Iris pigment epithelial cell (primary cell): ENCODE data around the gene TAF1D.
"Not testable (repeated sequence)": the region's sequence is repeated elsewhere in the genome, so short reads cannot be mapped to it uniquely, and the experiment has no call there.

Experiments used
- DNase-seq: peaks from one replicate; pipeline ENCODE4 v3.0.0-alpha.2; 2011; ENCODE audit warnings: low read depth

TAF1D gene

GRCh38 chr11:93741094-93741881, at the start of gene TAF1D, which contains the start of gene C11orf54:
Gene TAF1D (minus strand): TSS chr11:93741495. CDS start chr11:93739304, 2,191 bp downstream.
Gene C11orf54 (plus strand): TSS chr11:93741672. CDS start chr11:93747394, 5,722 bp downstream.
- DNase-seq, result peak; percentile 98

GRCh38 chr11:93784935-93785360, 43.7 kb upstream of the TAF1D start:
- DNase-seq, result peak; percentile 16

GRCh38 chr11:93784145-93784934, 43.0 kb upstream of the TAF1D start, which contains the start of gene MED17:
Gene MED17 (plus strand): TSS chr11:93784282. CDS start chr11:93784514, 232 bp downstream.
- DNase-seq, result peak; percentile 95

- no peak for DNase-seq
These were observed 42.5 kb upstream of the TAF1D start for GRCh38 chr11:93783765-93784144.

- no peak for DNase-seq
These were observed 42.1 kb upstream of the TAF1D start for GRCh38 chr11:93783362-93783761.

GRCh38 chr11:93775289-93775688, 34.0 kb upstream of the TAF1D start:
- DNase-seq, result peak; percentile 13

GRCh38 chr11:93774560-93774959, 33.3 kb upstream of the TAF1D start:
- not testable (repeated sequence) for DNase-seq

GRCh38 chr11:93773601-93774200, 32.4 kb upstream of the TAF1D start:
- no peak for DNase-seq

GRCh38 chr11:93773045-93773477, 31.8 kb upstream of the TAF1D start:
- DNase-seq, result no peak

GRCh38 chr11:93772123-93772522, 30.8 kb upstream of the TAF1D start:
- DNase-seq, result no peak

GRCh38 chr11:93770160-93770559, 28.9 kb upstream of the TAF1D start:
- no peak for DNase-seq

GRCh38 chr11:93767018-93767417, 25.7 kb upstream of the TAF1D start:
- no peak for DNase-seq

- no peak for DNase-seq
These were observed 25.2 kb upstream of the TAF1D start for GRCh38 chr11:93766504-93766903.

- no peak for DNase-seq
These were observed 24.3 kb upstream of the TAF1D start for GRCh38 chr11:93765551-93765950.

GRCh38 chr11:93761910-93762309, 20.6 kb upstream of the TAF1D start:
- DNase-seq, result no peak

GRCh38 chr11:93759123-93759522, 17.8 kb upstream of the TAF1D start:
- not testable (repeated sequence) for DNase-seq

GRCh38 chr11:93757924-93758865, 16.9 kb upstream of the TAF1D start:
- DNase-seq, result no peak

- no peak for DNase-seq
These were observed 16.0 kb upstream of the TAF1D start for GRCh38 chr11:93757301-93757700.

- DNase-seq, result no peak
These were observed 15.5 kb upstream of the TAF1D start for GRCh38 chr11:93756748-93757147.

GRCh38 chr11:93753241-93753640, 11.9 kb upstream of the TAF1D start:
- DNase-seq, result no peak

GRCh38 chr11:93751001-93751400, 9.7 kb upstream of the TAF1D start:
- no peak for DNase-seq
